B cell (primary cell): ENCODE results near the gene ADPRM.

ENCODE experiments used
- EZH2 ChIP-seq: IDR thresholded peaks from 2 replicates; pipeline ENCODE4 v1.6.1; 2012; ENCODE audit warnings: borderline replicate concordance, low read depth, mild to moderate bottlenecking, moderate library complexity, low read length; ENCODE audit not compliant: insufficient read depth, poor library complexity, severe bottlenecking
- TF ChIP-seq, protein P1 (sequence below): fragments of 200-600 bp; IDR thresholded peaks from one replicate; pipeline ENCODE4 v1.8.0; 2022; ENCODE audit warnings: antibody characterized with exemption, mild to moderate bottlenecking

DNA sequence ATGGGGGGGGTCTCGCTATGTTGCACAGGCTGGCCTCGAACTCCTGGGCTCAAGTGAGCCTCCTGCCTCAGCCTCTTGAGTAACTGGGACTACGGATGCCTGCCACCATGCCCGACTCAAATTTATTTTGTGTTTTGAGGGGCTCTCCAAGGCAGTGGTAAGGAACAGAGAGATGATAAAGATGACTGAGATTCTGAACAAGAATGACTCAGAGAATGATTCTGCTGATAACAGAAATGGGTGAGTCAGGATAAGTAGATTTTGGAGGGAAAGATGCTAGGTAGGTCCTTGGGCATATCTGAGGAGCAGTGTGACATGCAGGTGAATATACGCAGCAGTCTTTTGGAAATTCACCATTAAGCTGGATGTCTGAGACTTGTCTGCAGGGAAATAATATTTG lies 29.8 kb downstream of the ADPRM start:
- TF ChIP-seq, protein P1, sequence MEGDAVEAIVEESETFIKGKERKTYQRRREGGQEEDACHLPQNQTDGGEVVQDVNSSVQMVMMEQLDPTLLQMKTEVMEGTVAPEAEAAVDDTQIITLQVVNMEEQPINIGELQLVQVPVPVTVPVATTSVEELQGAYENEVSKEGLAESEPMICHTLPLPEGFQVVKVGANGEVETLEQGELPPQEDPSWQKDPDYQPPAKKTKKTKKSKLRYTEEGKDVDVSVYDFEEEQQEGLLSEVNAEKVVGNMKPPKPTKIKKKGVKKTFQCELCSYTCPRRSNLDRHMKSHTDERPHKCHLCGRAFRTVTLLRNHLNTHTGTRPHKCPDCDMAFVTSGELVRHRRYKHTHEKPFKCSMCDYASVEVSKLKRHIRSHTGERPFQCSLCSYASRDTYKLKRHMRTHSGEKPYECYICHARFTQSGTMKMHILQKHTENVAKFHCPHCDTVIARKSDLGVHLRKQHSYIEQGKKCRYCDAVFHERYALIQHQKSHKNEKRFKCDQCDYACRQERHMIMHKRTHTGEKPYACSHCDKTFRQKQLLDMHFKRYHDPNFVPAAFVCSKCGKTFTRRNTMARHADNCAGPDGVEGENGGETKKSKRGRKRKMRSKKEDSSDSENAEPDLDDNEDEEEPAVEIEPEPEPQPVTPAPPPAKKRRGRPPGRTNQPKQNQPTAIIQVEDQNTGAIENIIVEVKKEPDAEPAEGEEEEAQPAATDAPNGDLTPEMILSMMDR, result no peak
- TF ChIP-seq EZH2, result no peak
